Spleen (tissue), 11 donors: ENCODE results near the gene SPATA33. TPM values are rescaled to one million over a fixed set of nuclear protein-coding genes. Genes with fewer than 3 reads are reported as not detected.

ENCODE experiments used
- DNase-seq: peaks from one replicate; pipeline ENCODE4 v3.0.0-alpha.2; 2020
- H3K27ac ChIP-seq, 8 donors: fragments of 200-600 bp; sonication (generic) in 7 of 8; 1 replicate in 4 of 8; 2 replicates in 4 of 8; pipeline versions ENCODE4 v1.5.0 to v1.8.0; 2016 to 2021; ENCODE audit warnings: inconsistent platforms in 4 of 8, mild to moderate bottlenecking in 4 of 8, moderate library complexity in 1 of 8
- H3K27me3 ChIP-seq, 7 donors: fragments of 200-600 bp; sonication (generic) in 6 of 7; replicated peaks in 1 of 7; 1 replicate in 4 of 7; 2 replicates in 3 of 7; pipeline versions ENCODE4 v1.5.0 to v1.8.0; 2016 to 2021; ENCODE audit warnings: inconsistent platforms in 3 of 7, mild to moderate bottlenecking in 1 of 7
- H3K36me3 ChIP-seq, 6 donors: fragments of 200-600 bp; sonication (generic) in 5 of 6; 1 replicate in 4 of 6; 2 replicates in 2 of 6; pipeline versions ENCODE4 v1.5.0 to v1.8.0; 2016 to 2021; ENCODE audit warnings: inconsistent platforms in 2 of 6
- H3K4me1 ChIP-seq, 6 donors: fragments of 200-600 bp; sonication (generic) in 5 of 6; 1 replicate in 3 of 6; 2 replicates in 3 of 6; pipeline versions ENCODE4 v1.5.0 to v1.8.0; 2016 to 2021; ENCODE audit warnings: inconsistent platforms in 3 of 6
- H3K4me3 ChIP-seq, 8 donors: fragments of 200-600 bp; sonication (generic) in 7 of 8; 1 replicate in 4 of 8; 2 replicates in 4 of 8; pipeline versions ENCODE4 v1.5.0 to v1.8.0; 2016 to 2021; ENCODE audit warnings: inconsistent platforms in 4 of 8, mild to moderate bottlenecking in 4 of 8, moderate library complexity in 2 of 8
- H3K9me3 ChIP-seq, 8 donors: fragments of 200-600 bp; sonication (generic) in 7 of 8; 1 replicate in 4 of 8; 2 replicates in 4 of 8; pipeline versions ENCODE4 v1.5.0 to v1.8.0; 2016 to 2021; ENCODE audit warnings: inconsistent platforms in 4 of 8
- POLR2A ChIP-seq, 3 donors: fragments of 450-650 bp; IDR thresholded peaks; one replicate each; pipeline ENCODE4 v1.5.1; 2017; ENCODE audit warnings: antibody characterized with exemption in 3 of 3, mild to moderate bottlenecking in 1 of 3
- POLR2AphosphoS5 ChIP-seq, 3 donors: sonication (generic); formaldehyde crosslinking; IDR thresholded peaks; one replicate each; pipeline ENCODE4 v1.5.1; 2017; ENCODE audit warnings: antibody characterized with exemption in 3 of 3
- WGBS, 5 donors: extraction: QIAGEN DNeasy Blood & Tissue Kit in 3 of 5; methylation state at CpG; one replicate each; pipeline versions ENCODE4 v1.1.5 to v1.1.7; 2013 to 2018; 5-methylcytosine and 5-hydroxymethylcytosine counted together
- intact Hi-C: fragments of 100-400 bp; cut with DNase I; formaldehyde crosslinking; loops from one replicate; pipeline ENCODE4 v1.15.0; 2023; ENCODE audit warnings: low total_unique reads
- polyA plus RNA-seq, 3 donors: library from polyadenylated mRNA; stranded (reverse); fragments of 200-250 nt; gene quantifications; one replicate each; pipeline ENCODE4 v1.2.1, GENCODE V29; 2013
- total RNA-seq, 7 donors: library from RNA; depleted of rRNA in 3 of 7; stranded (reverse); fragments of >200 nt in 3 of 7; fragmentation: NEBNext Ultra II Directional in 4 of 7; extraction: Animal tissue kit (Norgen Biotek cat#: 25700) in 4 of 7; gene quantifications; one replicate each; pipeline versions ENCODE4 v1.1.0 to v1.2.1, GENCODE V29; 2016 to 2021
- TF ChIP-seq, protein P1 (sequence below), 11 experiments: fragments of 200-600 bp in 7 of 11; fragments of 450-650 bp in 4 of 11; sonication (generic) in 4 of 11; IDR thresholded peaks in 8 of 11; conservative IDR thresholded peaks in 3 of 11; 1 replicate in 7 of 11; 2 replicates in 4 of 11; pipeline versions ENCODE4 v1.4.0 to v1.8.0; 2016 to 2021; ENCODE audit warnings: antibody characterized with exemption in 11 of 11, inconsistent platforms in 4 of 11, mild to moderate bottlenecking in 1 of 11
- donor health status: healthy with polysubstance abuse.
- donor health status: DM: no; HTN: no; CAD: no; lungs with moderate emphysema.
- donor health status: DM: no; HTN: no; CAD: no.
- donor health status: Bipolar disorder and iron deficiency.
- donor health status: healthy.
- donor health status: DM: no; HTN: no; CAD: no.
- donor health status: DM: yes; HTN: yes; CAD: no.

Gene SPATA33
- total and polyA plus RNA-seq, 10 donors = 2.9 to 7.0 (median 4.8) TPM

GRCh38 chr16:89700649-89701424, 43.2 kb downstream of the SPATA33 start:
- Histone ChIP-seq H3K4me1 (peaks cover 13 to 63% (median 41%) of the 10 kb centered on the region in 6 donors), H3K4me3 (peak overlapping the region; percentile 53 to 82 (median 72)), H3K36me3 (peaks cover 0 to 24% (median 10%) of the 10 kb centered on the region in 6 donors), H3K27me3 (no peaks in the 10 kb centered on the region), H3K9me3 (no peaks in the 10 kb centered on the region), H3K27ac (peak overlapping the region; percentile 61 to 95 (median 87))
- peak; percentile 93 for DNase-seq
- no peak for TF ChIP-seq POLR2AphosphoS5 (IDR thresholded peaks at IDR 0.05)
- TF ChIP-seq, protein P1, sequence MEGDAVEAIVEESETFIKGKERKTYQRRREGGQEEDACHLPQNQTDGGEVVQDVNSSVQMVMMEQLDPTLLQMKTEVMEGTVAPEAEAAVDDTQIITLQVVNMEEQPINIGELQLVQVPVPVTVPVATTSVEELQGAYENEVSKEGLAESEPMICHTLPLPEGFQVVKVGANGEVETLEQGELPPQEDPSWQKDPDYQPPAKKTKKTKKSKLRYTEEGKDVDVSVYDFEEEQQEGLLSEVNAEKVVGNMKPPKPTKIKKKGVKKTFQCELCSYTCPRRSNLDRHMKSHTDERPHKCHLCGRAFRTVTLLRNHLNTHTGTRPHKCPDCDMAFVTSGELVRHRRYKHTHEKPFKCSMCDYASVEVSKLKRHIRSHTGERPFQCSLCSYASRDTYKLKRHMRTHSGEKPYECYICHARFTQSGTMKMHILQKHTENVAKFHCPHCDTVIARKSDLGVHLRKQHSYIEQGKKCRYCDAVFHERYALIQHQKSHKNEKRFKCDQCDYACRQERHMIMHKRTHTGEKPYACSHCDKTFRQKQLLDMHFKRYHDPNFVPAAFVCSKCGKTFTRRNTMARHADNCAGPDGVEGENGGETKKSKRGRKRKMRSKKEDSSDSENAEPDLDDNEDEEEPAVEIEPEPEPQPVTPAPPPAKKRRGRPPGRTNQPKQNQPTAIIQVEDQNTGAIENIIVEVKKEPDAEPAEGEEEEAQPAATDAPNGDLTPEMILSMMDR (IDR thresholded peaks at IDR 0.05 in 8 of 11, conservative IDR thresholded peaks at IDR 0.05 in 3 of 11) = peak in 3 of 11 experiments; percentile 9 to 33 (median 17)
- WGBS, 5 donors = 2 to 3% (median 3%) methylated on average over 12 to 78 of the region's 78 CpGs
- intact Hi-C loops = loop anchor here (5.0 kb wide), 1 partner anchor 91 kb away; no protein-coding TSS in a partner anchor

DNA sequence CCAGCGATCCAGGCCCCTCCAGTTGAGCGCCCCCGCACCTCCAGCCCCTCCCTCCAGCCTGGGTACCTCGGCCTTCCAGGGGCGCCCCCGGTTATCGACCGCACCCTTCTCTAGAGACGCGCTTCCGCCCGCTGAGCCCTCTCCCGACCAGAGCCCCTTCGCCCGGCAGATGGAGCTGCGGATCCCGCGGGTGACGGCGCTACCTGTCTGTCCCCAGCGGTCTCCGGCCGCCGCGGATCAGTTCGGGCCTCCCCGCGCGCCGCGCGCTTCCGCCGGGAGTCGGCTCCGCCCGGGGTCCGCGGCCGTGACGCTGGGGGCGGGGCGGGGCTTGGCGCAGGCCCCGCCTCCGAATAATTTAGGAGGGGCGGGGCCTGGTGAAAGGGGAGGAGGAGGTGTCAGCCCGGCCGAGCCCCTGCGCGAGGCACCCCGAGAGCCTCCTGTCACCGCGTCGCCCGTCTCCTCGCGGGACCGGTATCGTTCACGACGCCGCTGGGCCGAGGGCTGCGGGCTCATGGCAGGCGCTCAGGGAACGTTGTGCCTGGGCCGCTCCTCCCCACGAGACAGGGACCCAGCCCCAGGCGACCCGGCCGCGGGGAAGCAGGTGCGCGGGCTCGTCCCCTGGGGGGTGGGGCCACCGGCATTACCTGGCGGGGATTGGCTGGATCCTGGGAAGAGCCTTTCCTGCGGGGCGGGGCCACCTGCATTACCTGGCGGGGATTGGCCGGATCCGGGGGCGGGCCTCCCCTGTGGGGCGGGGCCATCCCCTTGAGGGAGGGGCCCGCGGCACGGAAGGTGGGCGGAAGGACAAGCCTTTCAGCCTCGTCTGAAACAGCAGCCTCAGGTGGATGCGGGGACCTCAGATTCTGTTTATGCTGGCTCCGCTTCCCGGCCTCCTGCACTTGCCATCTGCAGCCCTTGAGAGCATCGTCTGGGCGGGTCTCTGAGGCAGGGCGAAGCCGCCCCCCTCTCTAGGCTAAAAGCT, 44.1 kb downstream of the SPATA33 start, which contains the start of gene SPATA2L:
Gene SPATA2L, minus strand, starts transcription at position 281 of the 982 bp plus-strand sequence. CDS start 473 bp downstream, outside the sequence.
- DNase-seq = peak; percentile 98
- H3K4me1 ChIP-seq = peaks cover 18 to 62% (median 39%) of the 10 kb centered on the region in 6 donors
- peak within 1 kb of the TSS; percentile 53 to 82 (median 72) for H3K4me3 ChIP-seq
- no peaks in the 10 kb centered on the region for H3K9me3 ChIP-seq
- 0 to 4% (median 1%) methylated on average over 31 to 97 of the region's 97 CpGs for WGBS, 5 donors
- H3K27me3 ChIP-seq = no peaks in the 10 kb centered on the region
- intact Hi-C loops = loop anchor here (5.0 kb wide), 1 partner anchor 91 kb away; no protein-coding TSS in a partner anchor
- peaks cover 0 to 15% (median 10%) of the 10 kb centered on the region in 6 donors for H3K36me3 ChIP-seq
- TF ChIP-seq POLR2AphosphoS5 (IDR thresholded peaks at IDR 0.05) (peak; percentile 87 to 89 (median 87)), POLR2A (IDR thresholded peaks at IDR 0.05) (peak in 1 of 3 donors; percentile 68)
- TF ChIP-seq, protein P1 (IDR thresholded peaks at IDR 0.05 in 8 of 11, conservative IDR thresholded peaks at IDR 0.05 in 3 of 11) = peak in 4 of 11 experiments; percentile 6 to 42 (median 24)
- H3K27ac ChIP-seq = peak within 1 kb of the TSS; percentile 61 to 95 (median 87)

DNA sequence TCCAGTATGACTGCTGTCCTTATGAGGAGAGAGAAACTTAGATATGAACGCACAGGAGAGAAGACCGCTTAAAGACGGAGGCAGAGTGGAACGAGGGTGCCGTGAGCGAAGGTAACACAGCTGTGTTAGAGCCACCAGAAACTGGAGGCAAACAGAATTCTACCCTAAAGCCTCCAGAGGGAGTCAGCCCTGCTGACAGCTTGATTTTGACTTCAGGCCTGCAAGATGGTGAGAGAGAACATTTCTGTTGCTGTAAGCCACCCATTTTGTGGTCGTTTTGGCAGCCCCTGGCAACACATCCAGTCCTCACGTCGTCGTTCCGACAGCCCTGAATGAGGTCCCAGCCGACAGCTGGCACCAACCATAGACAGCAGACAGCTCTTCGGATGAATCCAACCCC, 46.6 kb downstream of the SPATA33 start:
- Histone ChIP-seq H3K36me3 (peaks cover 0 to 20% (median 0%) of the 10 kb centered on the region in 6 donors), H3K4me1 (peaks cover 18 to 53% (median 33%) of the 10 kb centered on the region in 6 donors), H3K9me3 (no peaks in the 10 kb centered on the region), H3K27me3 (no peaks in the 10 kb centered on the region), H3K27ac (no peak overlapping the region), H3K4me3 (no peak overlapping the region)
- intact Hi-C loops = loop anchor here (5.0 kb wide), 1 partner anchor 88 kb away; no protein-coding TSS in a partner anchor
- no peak for TF ChIP-seq POLR2A (IDR thresholded peaks at IDR 0.05)
- no peak for TF ChIP-seq POLR2AphosphoS5 (IDR thresholded peaks at IDR 0.05)
- TF ChIP-seq, protein P1 (IDR thresholded peaks at IDR 0.05 in 8 of 11, conservative IDR thresholded peaks at IDR 0.05 in 3 of 11) = no peak
- no peak for DNase-seq
- WGBS, 5 donors = 85 to 91% (median 86%) methylated on average over 13 of the region's 13 CpGs
